Lower leg skin (tissue), 4 donors: ENCODE data around the gene PMPCA. TPM values are rescaled to one million over a fixed set of nuclear protein-coding genes. Genes with fewer than 3 reads are reported as not detected.
"Not testable (repeated sequence)": the region's sequence is repeated elsewhere in the genome, so short reads cannot be mapped to it uniquely, and the experiment has no call there.

Experiments
- DNase-seq, 2 donors: peaks; one replicate each; pipeline ENCODE4 v3.0.0-alpha.2; 2019; ENCODE audit warnings: low spot score in 2 of 2
- H3K4me3 ChIP-seq: fragments of 200-600 bp; sonication (generic); 2 replicates; pipeline ENCODE4 v1.5.1; 2017; ENCODE audit warnings: mild to moderate bottlenecking, low read depth; ENCODE audit not compliant: poor library complexity, severe bottlenecking
- CTCF ChIP-seq, 3 donors: fragments of 450-650 bp; IDR thresholded peaks; one replicate each; pipeline ENCODE4 v1.5.1; 2016; ENCODE audit warnings: antibody characterized with exemption in 3 of 3, mild to moderate bottlenecking in 3 of 3, moderate library complexity in 2 of 3
- POLR2A ChIP-seq, 2 donors: fragments of 450-650 bp; IDR thresholded peaks; one replicate each; pipeline ENCODE4 v1.6.1; 2016 to 2017; ENCODE audit warnings: antibody characterized with exemption in 2 of 2, mild to moderate bottlenecking in 1 of 2, moderate library complexity in 1 of 2
- WGBS, 2 donors: methylation state at CpG; one replicate each; pipeline ENCODE4 v1.1.5; 2018; 5-methylcytosine and 5-hydroxymethylcytosine counted together
- intact Hi-C: fragments of 100-400 bp; cut with DNase I; formaldehyde crosslinking; loops from one replicate; pipeline ENCODE4 v1.15.0; 2023; ENCODE audit warnings: low total_unique reads
- total RNA-seq, 4 donors: library from RNA; depleted of rRNA; stranded (reverse); fragments of >200 nt; gene quantifications; one replicate each; pipeline ENCODE4 v1.1.0, GENCODE V29; 2016

Gene PMPCA
- total RNA-seq, 4 donors from 2014 or later = 35.9 to 59.6 (median 38.1) TPM

- no peak for TF ChIP-seq POLR2A (IDR thresholded peaks at IDR 0.05)
- no peak for TF ChIP-seq CTCF (IDR thresholded peaks at IDR 0.05)
- DNase-seq = no peak
- WGBS, 2 donors = 82 to 90% methylated on average over 5 of the region's 5 CpGs
- no peak overlapping the region for H3K4me3 ChIP-seq
- intact Hi-C loops = no loop called here
Measured at GRCh38 chr9:136403538-136403914, 6.9 kb upstream of the PMPCA start.

GRCh38 chr9:136403915-136404800 is 6.3 kb upstream of the PMPCA start:
- TF ChIP-seq POLR2A (IDR thresholded peaks at IDR 0.05) (no peak), CTCF (IDR thresholded peaks at IDR 0.05) (no peak)
- intact Hi-C loops = no loop called here
- no peak for DNase-seq
- H3K4me3 ChIP-seq = no peak overlapping the region
- 82 to 83% methylated on average over 29 to 32 of the region's 32 CpGs for WGBS, 2 donors

GRCh38 chr9:136404801-136405136 is 5.7 kb upstream of the PMPCA start:
- 63 to 68% methylated on average over 14 of the region's 14 CpGs for WGBS, 2 donors
- TF ChIP-seq CTCF (IDR thresholded peaks at IDR 0.05) (no peak), POLR2A (IDR thresholded peaks at IDR 0.05) (no peak)
- no peak overlapping the region for H3K4me3 ChIP-seq
- intact Hi-C loops = no loop called here
- no peak for DNase-seq

GRCh38 chr9:136405481-136405880 is 5.0 kb upstream of the PMPCA start:
- 63 to 67% methylated on average over 7 of the region's 7 CpGs for WGBS, 2 donors
- no peak overlapping the region for H3K4me3 ChIP-seq
- TF ChIP-seq CTCF (IDR thresholded peaks at IDR 0.05) = no peak
- no peak for TF ChIP-seq POLR2A (IDR thresholded peaks at IDR 0.05)
- no peak for DNase-seq
- intact Hi-C loops = no loop called here

- 84 to 85% methylated on average over 10 of the region's 10 CpGs for WGBS, 2 donors
- intact Hi-C loops, DNase-seq: not testable (repeated sequence)
Measured at GRCh38 chr9:136405904-136406303, 4.6 kb upstream of the PMPCA start.

GRCh38 chr9:136407061-136407460 is 3.4 kb upstream of the PMPCA start:
- DNase-seq, H3K4me3 ChIP-seq, intact Hi-C loops: not testable (repeated sequence)
- 88 to 93% methylated on average over 19 to 28 of the region's 28 CpGs for WGBS, 2 donors

More at GRCh38 chr9:136405904-136406303, 4.6 kb upstream of the PMPCA start:
- not testable (repeated sequence) for H3K4me3 ChIP-seq

GRCh38 chr9:136407911-136408310 is 2.5 kb upstream of the PMPCA start:
- TF ChIP-seq CTCF (IDR thresholded peaks at IDR 0.05) (no peak), POLR2A (IDR thresholded peaks at IDR 0.05) (no peak)
- intact Hi-C loops = no loop called here
- 83 to 91% methylated on average over 7 of the region's 7 CpGs for WGBS, 2 donors
- DNase-seq = no peak
- H3K4me3 ChIP-seq = no peak overlapping the region
